ENCODE data around the gene F12.
A peak's percentile ranks its signal among the peaks of the same experiment; 100 is the strongest.

Gene F12

DNA sequence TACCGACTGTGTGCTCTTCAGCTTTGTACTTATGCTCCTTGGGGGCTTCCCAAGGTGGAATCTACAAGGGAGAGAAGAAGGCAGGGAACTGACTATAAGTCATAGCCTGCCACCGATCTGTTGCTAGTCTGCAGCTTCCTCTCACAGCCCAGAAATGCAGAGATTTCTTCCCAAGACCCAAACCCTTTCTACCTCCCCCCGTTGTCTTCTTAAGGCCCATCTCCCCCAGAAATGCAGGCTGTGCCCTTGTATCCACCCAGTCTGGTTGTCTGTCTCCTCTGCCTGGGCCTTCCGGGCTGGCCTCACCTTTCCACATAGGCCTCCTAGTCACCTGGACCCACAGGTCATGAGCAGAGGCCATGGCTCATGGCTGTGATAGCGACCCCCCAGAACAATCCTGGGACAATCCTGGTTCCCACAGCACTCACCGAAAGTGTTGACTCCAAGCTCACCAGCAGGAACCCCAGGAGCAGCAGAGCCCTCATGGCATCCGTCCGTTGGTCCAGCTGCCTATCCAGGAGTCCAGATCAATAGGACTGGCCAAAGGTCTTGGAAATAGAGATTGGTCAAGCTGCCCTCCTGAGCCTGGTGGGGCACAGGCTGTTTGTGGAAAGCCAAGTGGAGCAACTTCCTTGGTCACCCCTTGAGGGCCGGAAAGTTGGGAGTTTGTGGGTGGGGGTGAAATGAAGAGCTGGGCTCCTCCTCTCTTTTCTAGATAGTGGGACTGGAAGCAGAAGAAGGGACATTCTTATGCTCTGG is at the start of gene F12:
Gene F12, minus strand, starts transcription at position 522 of the 759 bp plus-strand sequence. Its CDS starts 37 bp downstream, at position 485.
- DNase-seq (ENCODE audit: low spot score) = no peak

DNA sequence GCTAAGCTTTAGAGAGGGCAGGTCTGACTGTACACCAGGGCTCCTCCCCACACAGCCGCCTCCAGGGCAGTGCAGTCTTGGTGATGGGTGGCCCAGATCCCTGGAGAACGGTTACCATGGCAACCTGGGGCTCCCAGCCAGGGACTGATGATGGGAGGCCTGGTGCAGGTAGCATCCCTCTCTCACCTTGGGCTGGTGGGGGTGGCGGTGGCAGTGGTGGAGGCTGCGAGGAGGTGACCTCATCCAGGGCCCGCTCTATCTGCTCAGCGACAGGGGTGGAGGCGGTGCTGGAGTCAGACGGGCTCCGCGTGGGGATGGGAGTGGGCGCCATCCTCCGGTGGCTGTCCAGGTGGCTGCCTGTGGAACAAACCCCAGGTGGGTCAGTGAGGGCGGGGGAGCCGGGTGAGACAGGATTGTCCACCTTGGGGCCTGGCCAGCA is 49.6 kb upstream of the F12 start:
- DNase-seq (ENCODE audit: low spot score) = no peak

DNA sequence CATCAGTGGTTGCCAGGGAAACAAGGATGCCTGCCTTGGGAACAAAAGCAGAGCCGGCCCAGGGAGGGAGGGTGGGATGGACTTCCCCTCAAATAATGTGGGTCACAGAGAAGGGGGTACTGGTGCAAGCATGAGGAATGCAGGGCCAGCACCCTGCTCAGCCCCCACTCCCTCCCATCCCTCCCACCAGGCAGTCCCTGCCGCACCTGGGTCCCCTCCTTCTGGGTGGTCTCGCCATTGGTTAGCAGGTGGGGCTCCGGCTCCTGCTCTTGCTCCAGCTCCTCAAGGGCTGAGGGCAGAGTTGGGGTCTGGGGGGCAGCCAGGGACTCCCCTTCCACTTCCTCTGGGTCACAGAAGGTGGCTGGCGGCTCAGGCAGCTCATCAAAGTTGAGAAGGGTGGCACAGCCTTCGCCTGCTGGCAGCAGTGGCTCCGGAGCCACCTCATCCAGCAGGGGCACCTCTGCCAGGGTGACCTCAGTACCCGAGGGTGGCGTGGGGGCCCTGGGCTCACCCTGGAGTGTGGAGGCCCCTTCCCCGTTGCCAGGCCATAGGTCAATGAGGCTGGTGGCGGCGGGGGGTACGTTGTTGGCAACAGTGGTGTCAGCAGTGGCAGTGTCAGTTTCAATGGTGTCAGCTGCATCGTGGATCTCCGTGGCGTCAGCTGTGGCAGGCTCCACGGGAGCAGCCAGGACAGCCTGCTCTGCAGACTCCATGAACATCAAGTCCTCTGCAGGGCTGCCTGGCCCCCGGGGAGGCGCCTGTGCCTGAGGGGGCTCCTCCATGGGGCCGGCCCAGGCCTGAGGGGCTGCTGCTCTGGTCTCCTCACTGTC is 48.7 kb upstream of the F12 start:
- no peak for DNase-seq (ENCODE audit: low spot score)

DNA sequence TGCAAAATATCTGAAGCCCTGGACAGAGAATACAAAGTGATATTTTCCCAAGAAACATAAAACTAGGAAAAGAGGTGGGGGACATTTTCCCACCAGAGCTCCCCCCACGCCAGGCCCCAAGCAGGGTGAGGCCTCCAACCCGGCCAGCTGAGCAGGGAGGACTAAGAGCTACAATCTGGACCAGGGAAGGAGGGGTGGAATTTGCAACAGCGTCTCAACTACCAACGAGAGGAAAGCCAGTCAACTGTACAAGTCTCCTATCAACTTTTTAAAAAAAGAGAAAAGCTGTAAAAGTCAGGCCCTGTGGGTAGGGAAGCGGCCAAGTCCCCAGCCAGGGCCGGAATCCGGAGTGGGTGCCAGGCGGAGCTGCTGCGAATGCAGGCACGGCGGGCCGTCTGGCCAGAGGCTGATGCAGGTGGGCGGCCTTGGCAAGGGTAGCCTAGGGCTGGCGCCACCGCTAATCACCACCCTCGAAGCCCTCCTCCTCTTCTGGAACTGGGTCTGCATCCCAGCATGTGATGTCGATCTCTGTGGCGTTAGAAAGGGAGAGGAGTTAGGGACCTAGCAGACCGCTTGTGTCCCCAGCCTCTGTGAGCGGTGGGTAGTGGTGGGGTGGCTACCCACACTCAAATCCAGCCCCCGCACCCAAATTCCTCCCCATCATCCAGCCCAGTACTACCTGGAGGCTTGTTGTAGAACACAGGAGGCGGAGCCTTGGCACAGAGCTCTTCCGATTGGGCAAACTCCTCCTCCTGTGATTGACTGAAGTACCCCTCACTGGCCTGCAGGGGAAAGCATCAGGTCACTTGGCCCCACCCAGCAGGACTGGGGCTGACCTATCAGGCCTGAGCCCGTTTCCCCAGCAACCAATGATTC is 47.9 kb upstream of the F12 start:
- peak; percentile 95 for DNase-seq (ENCODE audit: low spot score)

DNA sequence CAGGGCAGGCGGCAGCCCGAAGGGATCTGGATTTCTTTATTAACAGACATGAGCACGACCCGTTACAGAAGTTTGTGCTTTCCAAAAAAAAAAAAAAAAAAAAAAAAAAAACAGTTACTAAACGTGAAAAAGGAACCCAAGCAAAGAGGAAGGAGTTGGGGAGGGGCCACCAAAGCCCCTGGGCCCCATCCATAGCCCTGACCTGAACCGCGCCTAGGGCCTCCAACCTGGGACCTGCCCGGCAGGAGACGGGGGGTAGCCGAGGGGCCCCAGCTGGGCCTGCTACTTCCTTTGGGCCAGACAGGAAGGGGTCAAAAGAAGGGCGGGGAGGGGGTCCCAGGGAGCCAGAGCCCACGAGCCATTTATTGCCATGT is 47.2 kb upstream of the F12 start:
- DNase-seq (ENCODE audit: low spot score) = no peak

DNA sequence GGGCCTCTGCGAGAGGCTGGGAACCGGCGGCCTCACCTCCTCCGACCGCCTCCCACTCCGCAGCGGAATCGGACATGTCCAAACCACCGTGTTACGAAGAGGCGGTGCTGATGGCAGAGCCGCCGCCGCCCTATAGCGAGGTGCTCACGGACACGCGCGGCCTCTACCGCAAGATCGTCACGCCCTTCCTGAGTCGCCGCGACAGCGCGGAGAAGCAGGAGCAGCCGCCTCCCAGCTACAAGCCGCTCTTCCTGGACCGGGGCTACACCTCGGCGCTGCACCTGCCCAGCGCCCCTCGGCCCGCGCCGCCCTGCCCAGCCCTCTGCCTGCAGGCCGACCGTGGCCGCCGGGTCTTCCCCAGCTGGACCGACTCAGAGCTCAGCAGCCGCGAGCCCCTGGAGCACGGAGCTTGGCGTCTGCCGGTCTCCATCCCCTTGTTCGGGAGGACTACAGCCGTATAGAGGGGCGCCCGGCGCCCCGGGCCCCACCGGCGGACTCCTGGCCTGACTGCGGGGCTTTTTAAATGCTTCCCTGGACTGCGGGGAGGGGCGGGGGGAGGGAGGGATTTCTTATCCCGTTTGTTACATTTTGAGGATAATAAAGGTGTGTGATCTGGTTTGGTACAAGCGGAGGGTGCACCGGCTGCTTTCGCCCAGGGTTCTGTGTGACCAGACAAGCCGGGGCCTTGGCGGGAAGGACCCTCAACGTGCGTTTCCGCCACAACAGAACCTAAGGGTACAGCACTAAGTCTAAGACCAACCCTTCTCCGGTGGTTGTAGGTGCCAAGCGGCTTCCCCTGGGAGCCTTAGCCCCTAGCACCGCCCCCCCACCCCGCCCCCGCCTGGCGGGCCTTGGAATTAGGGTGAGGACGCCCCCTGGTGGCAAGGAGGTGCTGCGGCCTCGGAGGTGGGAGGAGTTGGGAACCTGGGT is 46.6 kb upstream of the F12 start:
- peak; percentile 94 for DNase-seq (ENCODE audit: low spot score)

DNA sequence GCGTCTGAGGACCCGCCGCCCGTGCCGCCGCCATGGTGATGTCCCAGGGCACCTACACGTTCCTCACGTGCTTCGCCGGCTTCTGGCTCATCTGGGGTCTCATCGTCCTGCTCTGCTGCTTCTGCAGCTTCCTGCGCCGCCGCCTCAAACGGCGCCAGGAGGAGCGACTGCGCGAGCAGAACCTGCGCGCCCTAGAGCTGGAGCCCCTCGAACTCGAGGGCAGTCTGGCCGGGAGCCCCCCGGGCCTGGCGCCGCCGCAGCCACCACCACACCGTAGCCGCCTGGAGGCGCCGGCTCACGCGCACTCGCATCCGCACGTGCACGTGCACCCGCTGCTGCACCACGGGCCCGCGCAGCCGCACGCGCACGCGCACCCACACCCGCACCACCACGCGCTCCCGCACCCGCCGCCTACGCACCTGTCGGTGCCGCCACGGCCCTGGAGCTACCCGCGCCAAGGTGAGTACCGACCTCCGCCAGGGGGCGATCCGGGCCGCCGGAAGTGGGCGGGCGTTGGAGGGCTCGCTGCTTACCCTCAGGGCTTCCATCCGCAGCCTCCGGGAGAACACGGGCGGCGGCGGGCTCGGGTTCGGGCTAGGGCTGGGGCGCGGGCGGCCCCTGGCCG is 45.8 kb upstream of the F12 start:
- peak; percentile 68 for DNase-seq (ENCODE audit: low spot score)

DNA sequence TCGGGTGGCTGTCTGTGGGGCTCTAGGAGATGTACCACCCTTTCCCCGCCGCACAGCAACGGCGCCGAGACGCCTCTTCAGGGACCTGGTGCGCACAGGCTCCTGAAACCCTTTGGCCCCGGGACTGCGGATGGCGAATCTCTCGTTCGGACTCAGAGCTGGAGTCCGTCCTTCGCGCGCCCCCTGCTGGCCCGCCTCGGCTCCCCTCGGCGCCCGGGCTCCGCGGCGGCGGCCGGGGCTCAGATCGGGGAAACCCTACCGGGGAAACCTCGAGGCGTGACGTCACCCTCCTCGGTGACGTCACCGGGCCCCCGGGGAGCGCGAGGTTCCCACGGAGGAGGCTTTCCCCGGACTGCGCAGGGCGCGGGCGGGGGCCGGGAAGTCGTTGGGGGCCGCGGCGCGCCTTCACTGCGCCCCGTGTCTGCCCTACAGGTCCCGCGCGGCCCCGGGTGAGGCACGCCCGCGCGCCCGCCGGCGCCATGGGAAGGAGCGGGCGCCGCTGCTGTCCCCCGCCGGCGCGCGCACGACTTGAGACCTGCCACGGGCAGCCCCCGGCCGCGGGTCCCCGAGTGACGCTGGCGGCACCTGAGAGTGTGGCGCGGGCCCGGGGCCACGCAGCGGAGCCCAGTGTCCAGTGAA is 45.2 kb upstream of the F12 start:
- DNase-seq (ENCODE audit: low spot score) = peak; percentile 96

DNA sequence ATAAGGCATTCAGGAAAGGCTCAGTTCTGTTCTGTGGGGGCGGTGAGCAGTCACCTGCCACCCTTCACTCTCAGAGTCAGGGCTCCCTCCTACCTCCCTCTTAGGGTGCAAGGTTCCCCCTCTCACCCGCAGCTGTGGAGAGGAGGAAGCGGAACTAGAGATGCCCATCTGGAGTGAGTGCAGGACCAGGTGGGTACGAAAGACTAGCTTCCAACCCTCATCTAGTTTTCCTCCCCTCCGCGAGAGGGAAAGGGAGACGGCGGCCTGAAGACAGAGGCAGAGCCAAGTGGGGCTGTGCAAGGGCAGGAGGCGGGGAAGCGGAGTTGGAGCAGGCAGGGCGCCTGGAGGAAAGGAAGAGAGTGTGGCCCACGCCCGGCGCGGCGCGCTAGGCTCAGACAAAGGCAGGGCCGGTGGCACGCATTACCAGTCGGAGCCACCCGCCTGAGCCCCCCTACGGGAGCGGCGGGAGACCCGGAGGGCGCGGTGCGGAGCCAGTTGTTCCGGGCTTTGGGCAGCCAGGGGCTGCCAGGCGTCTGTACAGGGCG is 44.6 kb upstream of the F12 start:
- DNase-seq (ENCODE audit: low spot score) = peak; percentile 30

DNA sequence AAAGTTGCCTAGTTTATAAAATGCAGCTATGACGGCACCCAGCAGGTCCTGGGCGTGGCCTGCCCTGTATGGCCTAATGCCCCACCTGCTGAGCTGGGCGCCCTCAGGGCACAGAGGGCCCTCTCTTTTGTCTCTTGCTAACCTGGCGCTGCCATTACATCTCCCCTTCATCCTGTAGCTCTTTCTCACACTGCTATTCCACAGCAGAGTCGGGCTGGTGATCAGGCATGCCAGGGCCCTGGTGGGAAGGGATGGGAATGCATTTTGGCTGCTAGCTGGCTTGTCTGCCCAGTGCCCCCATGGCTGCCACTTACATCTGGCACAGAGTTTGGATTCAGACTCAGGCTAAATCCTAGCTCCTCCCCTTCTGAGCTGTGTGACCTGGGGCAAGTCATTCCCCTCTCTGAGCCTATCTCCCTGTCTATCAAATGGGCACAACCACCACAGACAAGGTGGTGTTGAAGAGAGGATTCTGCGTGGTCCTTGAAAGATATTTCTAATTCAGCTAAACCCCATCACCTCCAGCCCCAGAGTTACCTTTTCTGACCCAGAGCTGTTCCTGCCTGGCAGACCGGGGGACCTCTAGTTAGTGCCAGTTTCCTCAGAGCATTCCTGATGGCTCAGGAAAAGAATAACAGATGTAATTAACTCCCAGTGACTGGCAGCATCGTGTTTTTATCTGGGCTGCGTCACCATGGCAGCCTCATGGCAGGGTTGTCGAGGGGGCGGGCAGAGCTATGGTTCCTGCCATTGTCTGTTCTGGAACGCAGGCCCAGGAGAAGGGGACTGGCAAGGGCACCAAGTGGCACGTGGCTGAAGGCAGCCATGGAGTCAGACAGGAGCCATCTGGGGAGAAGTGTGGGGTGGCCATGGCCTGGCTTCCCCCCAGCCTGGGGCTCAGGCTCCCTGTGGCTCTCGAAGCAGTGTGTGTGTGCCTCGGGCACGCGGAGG is 43.6 kb upstream of the F12 start:
- no peak for DNase-seq (ENCODE audit: low spot score)

DNA sequence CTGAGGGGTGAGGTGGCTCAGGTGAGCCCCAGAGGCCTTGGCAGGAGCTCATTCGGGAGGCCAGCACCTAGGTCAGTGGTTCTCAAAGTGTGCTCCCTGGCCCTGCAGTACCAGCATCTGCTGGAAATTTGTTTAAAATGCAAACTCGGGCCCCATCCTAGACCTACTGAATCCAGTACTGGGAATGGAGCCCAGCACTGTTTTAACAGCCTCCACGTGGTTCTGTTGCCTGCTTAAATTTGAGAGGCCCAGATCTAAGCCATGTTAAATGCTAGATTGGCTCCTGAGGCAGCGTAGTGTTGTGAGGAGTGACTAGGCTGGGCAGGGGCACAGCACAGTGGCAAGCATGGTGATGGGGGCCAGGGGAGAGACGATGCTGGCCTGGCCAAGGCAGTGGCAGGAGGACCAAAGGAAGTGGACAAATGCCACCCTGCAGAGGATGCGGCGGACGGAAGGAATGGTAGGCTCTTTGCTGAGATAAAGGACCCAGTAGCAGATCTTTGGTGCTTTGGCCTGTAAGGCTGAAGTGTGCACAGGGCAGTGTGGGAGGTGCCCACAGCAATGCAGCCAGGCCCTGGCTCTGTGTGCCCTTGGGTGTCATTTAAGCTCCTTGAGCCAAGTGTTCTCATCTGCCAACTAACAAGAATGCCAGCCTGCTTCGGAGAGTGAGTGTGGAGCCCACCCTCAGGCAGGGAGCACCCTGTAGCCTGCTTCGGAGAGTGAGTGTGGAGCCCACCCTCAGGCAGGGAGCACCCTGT is 41.5 kb upstream of the F12 start:
- DNase-seq (ENCODE audit: low spot score) = no peak

DNA sequence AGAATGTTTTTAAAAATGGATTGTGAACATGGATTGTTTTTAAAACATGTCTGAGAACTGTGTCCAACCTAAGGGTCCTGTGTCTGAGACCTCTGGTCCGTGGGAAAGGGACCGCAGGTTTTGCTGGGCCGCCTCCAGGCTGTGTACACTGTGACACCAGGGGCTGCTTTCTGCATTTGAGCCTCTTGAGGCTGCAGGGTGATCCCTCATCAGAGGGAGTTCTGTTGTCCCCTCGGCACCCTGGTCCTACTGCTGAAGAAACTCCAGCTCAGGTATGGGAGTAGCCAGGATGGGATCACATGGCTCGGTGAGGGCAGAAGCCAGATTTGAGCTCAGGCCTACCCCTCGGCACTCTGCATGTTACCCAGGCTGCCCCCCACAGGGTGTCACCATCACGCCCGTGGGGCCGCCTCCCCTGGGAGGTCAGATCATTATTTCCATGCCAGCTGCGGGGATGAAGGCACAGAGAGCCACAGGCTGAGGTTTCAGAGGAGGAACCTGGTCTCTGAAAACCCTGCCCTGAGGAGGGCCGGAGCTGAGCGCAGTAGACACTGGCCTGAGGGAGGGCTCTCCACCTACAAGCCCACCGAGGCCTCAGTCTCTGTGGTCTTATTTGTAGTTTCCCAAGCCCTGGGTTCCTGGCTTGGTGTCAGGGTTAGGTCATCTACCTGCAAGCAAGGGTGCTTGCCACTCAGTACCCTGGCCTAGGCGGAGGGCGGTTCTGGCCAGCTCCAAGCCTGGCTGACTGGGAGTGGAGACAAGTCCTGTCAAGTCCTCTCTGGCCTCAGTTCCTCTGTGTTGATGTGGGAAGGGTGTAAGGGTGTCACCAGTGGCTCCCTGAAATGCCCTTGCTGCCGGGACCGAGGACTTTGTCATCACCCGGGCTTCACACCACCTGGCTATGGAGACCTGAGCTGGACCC is 40.0 kb upstream of the F12 start:
- DNase-seq (ENCODE audit: low spot score) = no peak

DNA sequence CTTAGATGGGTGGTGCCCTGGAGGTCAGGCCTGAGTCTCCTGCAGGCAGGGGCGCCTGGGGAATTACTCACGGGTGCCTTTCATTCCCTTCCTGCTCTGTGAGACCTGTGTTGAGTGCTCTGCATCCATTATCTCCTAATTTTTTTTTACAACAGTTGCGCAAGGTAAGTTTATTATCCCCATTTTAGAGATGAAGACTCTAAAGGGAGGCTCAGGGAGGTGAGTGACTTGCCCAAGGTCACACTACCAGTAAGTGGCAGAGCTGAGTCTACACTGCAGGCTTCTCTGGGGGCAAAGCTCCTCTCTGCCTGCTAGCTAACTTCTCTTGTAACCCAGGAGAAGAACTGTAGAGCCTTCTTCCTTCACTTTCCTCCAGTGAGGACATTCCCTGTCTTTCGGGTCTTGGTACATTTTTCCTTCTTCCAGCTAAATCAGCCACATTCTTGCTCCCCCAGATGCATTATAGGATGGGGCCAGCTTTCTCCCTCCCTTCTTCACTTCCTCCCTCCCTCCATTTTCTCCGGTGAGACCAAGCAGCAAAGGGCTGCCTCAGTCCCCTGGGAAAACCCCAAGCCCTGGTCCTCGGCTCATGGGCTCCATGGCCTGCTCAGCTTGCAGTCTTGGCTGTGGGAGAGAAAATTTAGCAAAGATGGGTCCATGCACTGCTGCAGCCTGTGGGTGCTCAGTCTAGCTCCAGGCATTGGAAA is 39.0 kb upstream of the F12 start:
- DNase-seq (ENCODE audit: low spot score) = no peak

DNA sequence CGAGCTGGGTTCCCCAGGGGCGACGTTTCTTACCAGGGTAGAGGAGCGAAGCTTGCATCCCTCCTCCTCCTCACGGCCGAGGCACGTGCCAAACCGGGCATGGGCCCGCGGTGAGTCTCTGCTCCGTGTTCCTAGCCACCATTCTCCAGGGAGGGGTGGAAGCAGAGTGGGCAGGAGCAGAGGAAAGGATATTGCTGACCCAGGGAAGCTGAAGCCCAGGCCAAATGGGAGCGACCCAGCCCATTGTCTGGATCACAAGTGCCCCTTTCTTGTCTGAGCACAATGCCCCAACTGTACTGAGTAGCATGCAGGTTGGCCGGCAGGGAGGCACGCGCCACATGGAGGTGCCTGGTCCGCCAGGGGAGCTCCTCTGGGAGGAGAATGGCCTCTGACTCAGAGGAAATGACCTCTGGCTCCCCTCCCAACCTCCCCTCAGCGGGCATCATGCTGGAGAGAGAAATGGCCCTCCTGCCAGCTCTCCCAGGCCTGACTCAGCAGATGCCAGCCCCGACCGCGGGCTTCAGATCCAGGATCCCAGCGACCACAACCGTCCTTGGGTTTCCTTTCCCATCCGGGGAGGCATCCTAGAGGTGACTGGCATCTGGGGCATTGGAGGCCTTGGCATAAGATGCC is 38.4 kb upstream of the F12 start:
- DNase-seq (ENCODE audit: low spot score) = peak; percentile 60

DNA sequence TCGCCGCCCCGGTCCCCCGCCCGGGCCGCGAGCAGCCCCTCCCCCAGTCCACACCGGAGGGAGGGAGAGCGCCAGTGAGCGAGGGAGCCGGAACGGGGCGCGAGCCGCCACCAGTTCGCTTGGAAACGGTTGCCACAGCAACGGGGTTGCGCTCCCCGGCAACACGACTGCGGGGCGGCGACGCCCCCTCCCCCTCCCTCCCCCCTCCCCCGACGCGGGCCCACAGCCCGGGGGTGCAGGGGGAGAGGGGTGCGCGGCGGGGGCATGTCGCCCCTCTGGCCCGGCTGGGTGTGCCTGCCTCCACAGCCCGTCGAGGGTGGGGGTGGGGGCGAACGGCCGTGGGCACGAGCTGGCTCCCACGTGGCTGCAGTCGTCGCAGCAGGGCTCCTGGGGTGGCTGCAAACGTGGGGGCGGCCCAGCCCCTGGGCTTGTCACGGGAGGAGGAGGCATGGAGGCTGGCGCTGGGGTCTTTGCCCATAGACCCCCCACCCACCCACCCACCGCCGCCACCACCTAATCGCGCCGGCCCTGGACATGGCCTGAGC is 37.8 kb upstream of the F12 start:
- peak; percentile 68 for DNase-seq (ENCODE audit: low spot score)
